GM23338 (cell line): ENCODE measurements around the gene SLN. TPM values are rescaled to one million over a fixed set of nuclear protein-coding genes. Genes with fewer than 3 reads are reported as not detected.

Experiments used
- ATAC-seq: fragments of 200-7000 bp; cut with Tn5 transposase; 3 replicates; pipeline ENCODE4 v1.9.1; 2020
- DNase-seq: peaks from one replicate; pipeline ENCODE4 v3.0.0-alpha.2; 2015; ENCODE audit warnings: low spot score
- H2AFZ ChIP-seq: fragments of 200-600 bp; sonication (generic); 2 replicates; pipeline ENCODE4 v1.8.0; 2016; ENCODE audit warnings: antibody characterized with exemption, mild to moderate bottlenecking, moderate library complexity
- H3F3A ChIP-seq: fragments of 200-600 bp; sonication (generic); replicated peaks from 2 replicates; pipeline ENCODE4 v1.8.0; 2017; ENCODE audit warnings: antibody characterized with exemption, mixed run types, low read depth
- H3K27ac ChIP-seq: fragments of 200-600 bp; sonication (generic); 2 replicates; pipeline ENCODE4 v1.6.1; 2016; ENCODE audit warnings: low read depth
- H3K27me3 ChIP-seq: fragments of 200-600 bp; sonication (generic); 2 replicates; pipeline ENCODE4 v1.8.0; 2016; ENCODE audit warnings: mild to moderate bottlenecking, mixed run types, moderate library complexity; ENCODE audit not compliant: insufficient read depth
- H3K36me3 ChIP-seq: fragments of 200-600 bp; sonication (generic); 2 replicates; pipeline ENCODE4 v1.8.0; 2016; ENCODE audit warnings: mild to moderate bottlenecking; ENCODE audit not compliant: insufficient read depth
- H3K4me1 ChIP-seq: fragments of 200-600 bp; sonication (generic); 2 replicates; pipeline ENCODE4 v1.8.0; 2016; ENCODE audit warnings: mild to moderate bottlenecking, moderate library complexity; ENCODE audit not compliant: insufficient read depth
- H3K4me2 ChIP-seq: fragments of 200-600 bp; sonication (generic); 2 replicates; pipeline ENCODE4 v1.7.1; 2017; ENCODE audit warnings: mixed run types
- H3K4me3 ChIP-seq: fragments of 200-600 bp; sonication (generic); 2 replicates; pipeline ENCODE4 v1.6.1; 2016; ENCODE audit warnings: mixed run types
- H3K79me2 ChIP-seq: fragments of 200-600 bp; sonication (generic); replicated peaks from 2 replicates; pipeline ENCODE4 v1.8.0; 2017; ENCODE audit warnings: mild to moderate bottlenecking; ENCODE audit not compliant: insufficient read depth
- H3K9me2 ChIP-seq: fragments of 200-600 bp; sonication (generic); 2 replicates; pipeline ENCODE4 v1.8.0; 2017; ENCODE audit not compliant: insufficient read depth
- H4K20me1 ChIP-seq: fragments of 200-600 bp; sonication (generic); replicated peaks from 2 replicates; pipeline ENCODE4 v1.8.0; 2017; ENCODE audit warnings: mild to moderate bottlenecking; ENCODE audit not compliant: insufficient read depth
- H3K27ac Mint-ChIP-seq: 2 replicates; pipeline ENCODE4 v1.8.0; 2020; ENCODE audit warnings: inconsistent platforms, mild to moderate bottlenecking, moderate library complexity, mixed read lengths
- H3K27me3 Mint-ChIP-seq: 3 replicates; pipeline ENCODE4 v1.8.0; 2022; ENCODE audit warnings: low read depth, mild to moderate bottlenecking, moderate library complexity, mixed read lengths, inconsistent platforms; ENCODE audit not compliant: insufficient read depth, poor library complexity
- H3K36me3 Mint-ChIP-seq: 3 replicates; pipeline ENCODE4 v1.8.0; 2021; ENCODE audit warnings: low read depth, mild to moderate bottlenecking, inconsistent platforms, moderate library complexity, mixed read lengths
- H3K4me1 Mint-ChIP-seq: 3 replicates; pipeline ENCODE4 v1.8.0; 2020; ENCODE audit warnings: mild to moderate bottlenecking, inconsistent platforms, mixed read lengths
- H3K4me3 Mint-ChIP-seq: 3 replicates; pipeline ENCODE4 v1.8.0; 2021; ENCODE audit warnings: moderate library complexity, mild to moderate bottlenecking, inconsistent platforms, mixed read lengths
- H3K9me3 Mint-ChIP-seq: 3 replicates; pipeline ENCODE4 v1.8.0; 2020; ENCODE audit warnings: moderate library complexity, mild to moderate bottlenecking, inconsistent platforms, mixed read lengths
- JUNB ChIP-seq: IDR thresholded peaks from one replicate; pipeline ENCODE4 v1.6.1; 2016; ENCODE audit warnings: antibody characterized with exemption; ENCODE audit not compliant: unreplicated experiment
- NANOG ChIP-seq: IDR thresholded peaks from 2 replicates; pipeline ENCODE4 v1.6.1; 2016; ENCODE audit warnings: antibody characterized with exemption, borderline replicate concordance
- ZNF114 ChIP-seq: fragments of 250-450 bp; sonication (Bioruptor Pico); IDR thresholded peaks from 2 replicates; pipeline ENCODE4 v1.5.0; 2020; ENCODE audit warnings: mild to moderate bottlenecking, moderate library complexity
- ZNF331 ChIP-seq: fragments of 250-450 bp; sonication (Bioruptor Pico); IDR thresholded peaks from 2 replicates; pipeline ENCODE4 v1.5.0; 2020; ENCODE audit warnings: low read depth, mild to moderate bottlenecking, moderate library complexity
- polyA plus RNA-seq: library from polyadenylated mRNA; unstranded; fragments of >200 nt; fragmentation: Nextera tagmentation; extraction: Ambion mirVana; gene quantifications from 2 replicates; pipeline ENCODE4 v1.2.1, GENCODE V29; 2016
- total RNA-seq: library from RNA; depleted of rRNA; stranded (reverse); fragments of >200 nt; shearing (Covaris generic); gene quantifications from 2 replicates; pipeline ENCODE4 v1.2.3, GENCODE V29; 2014
- TF ChIP-seq, protein P1 (sequence below), 2 experiments: fragments of 200-600 bp in 1 of 2; sonication (generic) in 1 of 2; conservative IDR thresholded peaks; 2 replicates each; pipeline versions ENCODE4 v1.5.1 to v1.6.1; 2016 to 2017; ENCODE audit warnings: antibody characterized with exemption in 2 of 2, low read depth in 2 of 2, mild to moderate bottlenecking in 2 of 2, moderate library complexity in 1 of 2
- TF ChIP-seq, protein P2 (sequence below): fragments of 250-450 bp; sonication (Bioruptor Pico); IDR thresholded peaks from 2 replicates; pipeline ENCODE4 v1.5.0; 2020; ENCODE audit warnings: mild to moderate bottlenecking, moderate library complexity

SLN gene
- total and polyA plus RNA-seq, 2 experiments from 2014 or later = not detected

DNA sequence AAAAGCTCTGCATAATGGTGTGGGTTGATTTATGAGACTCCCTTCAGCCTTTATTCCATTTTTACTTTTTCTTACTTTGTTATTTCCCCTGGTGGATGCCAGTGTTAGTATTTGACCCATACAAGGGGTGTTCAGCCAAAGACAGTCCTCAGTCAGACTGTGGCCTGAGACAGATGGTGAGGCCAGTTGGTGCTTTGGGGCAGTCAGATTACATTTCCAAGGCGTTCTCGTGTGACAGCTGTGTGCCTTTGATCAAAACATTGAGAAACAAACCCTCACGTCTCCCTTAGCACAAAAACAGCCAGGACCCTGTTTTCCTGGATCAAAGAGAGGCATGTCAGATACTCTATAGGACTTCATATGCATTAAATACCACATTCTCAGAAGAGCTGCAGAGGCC, 31.3 kb upstream of the SLN start:
- Histone ChIP-seq H3K36me3 (no peaks in the 10 kb centered on the region), H3K79me2 (no peaks in the 10 kb centered on the region), H3K27ac (no peak overlapping the region), H2AFZ (no peak overlapping the region), H4K20me1 (no peaks in the 10 kb centered on the region), H3K9me2 (no peaks in the 10 kb centered on the region), H3K4me1 (no peaks in the 10 kb centered on the region), H3K27me3 (peaks cover 8% of the 10 kb centered on the region), H3K4me2 (no peak overlapping the region), H3F3A (no peaks in the 10 kb centered on the region), H3K4me3 (no peak overlapping the region)
- Mint-ChIP-seq H3K27me3 (peaks cover 3% of the 10 kb centered on the region), H3K9me3 (peaks cover 5% of the 10 kb centered on the region; the same call in 2 of the 3 replicates), H3K27ac (no peak overlapping the region), H3K36me3 (no peaks in the 10 kb centered on the region), H3K4me1 (peaks cover 8% of the 10 kb centered on the region; the same call in 2 of the 3 replicates), H3K4me3 (no peak overlapping the region)
- TF ChIP-seq, protein P1, sequence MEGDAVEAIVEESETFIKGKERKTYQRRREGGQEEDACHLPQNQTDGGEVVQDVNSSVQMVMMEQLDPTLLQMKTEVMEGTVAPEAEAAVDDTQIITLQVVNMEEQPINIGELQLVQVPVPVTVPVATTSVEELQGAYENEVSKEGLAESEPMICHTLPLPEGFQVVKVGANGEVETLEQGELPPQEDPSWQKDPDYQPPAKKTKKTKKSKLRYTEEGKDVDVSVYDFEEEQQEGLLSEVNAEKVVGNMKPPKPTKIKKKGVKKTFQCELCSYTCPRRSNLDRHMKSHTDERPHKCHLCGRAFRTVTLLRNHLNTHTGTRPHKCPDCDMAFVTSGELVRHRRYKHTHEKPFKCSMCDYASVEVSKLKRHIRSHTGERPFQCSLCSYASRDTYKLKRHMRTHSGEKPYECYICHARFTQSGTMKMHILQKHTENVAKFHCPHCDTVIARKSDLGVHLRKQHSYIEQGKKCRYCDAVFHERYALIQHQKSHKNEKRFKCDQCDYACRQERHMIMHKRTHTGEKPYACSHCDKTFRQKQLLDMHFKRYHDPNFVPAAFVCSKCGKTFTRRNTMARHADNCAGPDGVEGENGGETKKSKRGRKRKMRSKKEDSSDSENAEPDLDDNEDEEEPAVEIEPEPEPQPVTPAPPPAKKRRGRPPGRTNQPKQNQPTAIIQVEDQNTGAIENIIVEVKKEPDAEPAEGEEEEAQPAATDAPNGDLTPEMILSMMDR (conservative IDR thresholded peaks at IDR 0.05; ENCODE audit: low read depth in 2 of 2) = no peak
- TF ChIP-seq ZNF331 (CRISPR knock-in tag) = no peak
- TF ChIP-seq, protein P2, sequence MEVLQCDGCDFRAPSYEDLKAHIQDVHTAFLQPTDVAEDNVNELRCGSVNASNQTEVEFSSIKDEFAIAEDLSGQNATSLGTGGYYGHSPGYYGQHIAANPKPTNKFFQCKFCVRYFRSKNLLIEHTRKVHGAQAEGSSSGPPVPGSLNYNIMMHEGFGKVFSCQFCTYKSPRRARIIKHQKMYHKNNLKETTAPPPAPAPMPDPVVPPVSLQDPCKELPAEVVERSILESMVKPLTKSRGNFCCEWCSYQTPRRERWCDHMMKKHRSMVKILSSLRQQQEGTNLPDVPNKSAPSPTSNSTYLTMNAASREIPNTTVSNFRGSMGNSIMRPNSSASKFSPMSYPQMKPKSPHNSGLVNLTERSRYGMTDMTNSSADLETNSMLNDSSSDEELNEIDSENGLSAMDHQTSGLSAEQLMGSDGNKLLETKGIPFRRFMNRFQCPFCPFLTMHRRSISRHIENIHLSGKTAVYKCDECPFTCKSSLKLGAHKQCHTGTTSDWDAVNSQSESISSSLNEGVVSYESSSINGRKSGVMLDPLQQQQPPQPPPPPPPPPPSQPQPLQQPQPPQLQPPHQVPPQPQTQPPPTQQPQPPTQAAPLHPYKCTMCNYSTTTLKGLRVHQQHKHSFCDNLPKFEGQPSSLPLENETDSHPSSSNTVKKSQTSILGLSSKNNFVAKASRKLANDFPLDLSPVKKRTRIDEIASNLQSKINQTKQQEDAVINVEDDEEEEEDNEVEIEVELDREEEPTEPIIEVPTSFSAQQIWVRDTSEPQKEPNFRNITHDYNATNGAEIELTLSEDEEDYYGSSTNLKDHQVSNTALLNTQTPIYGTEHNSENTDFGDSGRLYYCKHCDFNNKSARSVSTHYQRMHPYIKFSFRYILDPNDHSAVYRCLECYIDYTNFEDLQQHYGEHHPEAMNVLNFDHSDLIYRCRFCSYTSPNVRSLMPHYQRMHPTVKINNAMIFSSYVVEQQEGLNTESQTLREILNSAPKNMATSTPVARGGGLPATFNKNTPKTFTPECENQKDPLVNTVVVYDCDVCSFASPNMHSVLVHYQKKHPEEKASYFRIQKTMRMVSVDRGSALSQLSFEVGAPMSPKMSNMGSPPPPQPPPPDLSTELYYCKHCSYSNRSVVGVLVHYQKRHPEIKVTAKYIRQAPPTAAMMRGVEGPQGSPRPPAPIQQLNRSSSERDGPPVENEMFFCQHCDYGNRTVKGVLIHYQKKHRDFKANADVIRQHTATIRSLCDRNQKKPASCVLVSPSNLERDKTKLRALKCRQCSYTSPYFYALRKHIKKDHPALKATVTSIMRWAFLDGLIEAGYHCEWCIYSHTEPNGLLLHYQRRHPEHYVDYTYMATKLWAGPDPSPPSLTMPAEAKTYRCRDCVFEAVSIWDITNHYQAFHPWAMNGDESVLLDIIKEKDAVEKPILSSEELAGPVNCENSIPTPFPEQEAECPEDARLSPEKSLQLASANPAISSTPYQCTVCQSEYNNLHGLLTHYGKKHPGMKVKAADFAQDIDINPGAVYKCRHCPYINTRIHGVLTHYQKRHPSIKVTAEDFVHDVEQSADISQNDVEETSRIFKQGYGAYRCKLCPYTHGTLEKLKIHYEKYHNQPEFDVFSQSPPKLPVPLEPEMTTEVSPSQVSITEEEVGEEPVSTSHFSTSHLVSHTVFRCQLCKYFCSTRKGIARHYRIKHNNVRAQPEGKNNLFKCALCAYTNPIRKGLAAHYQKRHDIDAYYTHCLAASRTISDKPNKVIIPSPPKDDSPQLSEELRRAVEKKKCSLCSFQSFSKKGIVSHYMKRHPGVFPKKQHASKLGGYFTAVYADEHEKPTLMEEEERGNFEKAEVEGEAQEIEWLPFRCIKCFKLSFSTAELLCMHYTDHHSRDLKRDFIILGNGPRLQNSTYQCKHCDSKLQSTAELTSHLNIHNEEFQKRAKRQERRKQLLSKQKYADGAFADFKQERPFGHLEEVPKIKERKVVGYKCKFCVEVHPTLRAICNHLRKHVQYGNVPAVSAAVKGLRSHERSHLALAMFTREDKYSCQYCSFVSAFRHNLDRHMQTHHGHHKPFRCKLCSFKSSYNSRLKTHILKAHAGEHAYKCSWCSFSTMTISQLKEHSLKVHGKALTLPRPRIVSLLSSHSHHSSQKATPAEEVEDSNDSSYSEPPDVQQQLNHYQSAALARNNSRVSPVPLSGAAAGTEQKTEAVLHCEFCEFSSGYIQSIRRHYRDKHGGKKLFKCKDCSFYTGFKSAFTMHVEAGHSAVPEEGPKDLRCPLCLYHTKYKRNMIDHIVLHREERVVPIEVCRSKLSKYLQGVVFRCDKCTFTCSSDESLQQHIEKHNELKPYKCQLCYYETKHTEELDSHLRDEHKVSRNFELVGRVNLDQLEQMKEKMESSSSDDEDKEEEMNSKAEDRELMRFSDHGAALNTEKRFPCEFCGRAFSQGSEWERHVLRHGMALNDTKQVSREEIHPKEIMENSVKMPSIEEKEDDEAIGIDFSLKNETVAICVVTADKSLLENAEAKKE (CRISPR knock-in tag) = no peak
- no peak for TF ChIP-seq ZNF114 (CRISPR knock-in tag)
- TF ChIP-seq JUNB = no peak
- no peak for TF ChIP-seq NANOG
- ATAC-seq (no peak), DNase-seq (no peak)
